Adipocyte (in vitro differentiated cells): ENCODE data around the gene S1PR5.

ENCODE experiments used
- DNase-seq: peaks from one replicate; pipeline ENCODE4 v3.0.0-alpha.2; 2015; ENCODE audit warnings: low read depth
- H3K27me3 ChIP-seq: replicated peaks from 2 replicates; pipeline ENCODE4 v1.7.0; 2013; ENCODE audit warnings: mild to moderate bottlenecking, low read length, moderate library complexity; ENCODE audit not compliant: control insufficient read depth, insufficient read depth
- H3K36me3 ChIP-seq: 2 replicates; pipeline ENCODE4 v1.7.0; 2013; ENCODE audit warnings: low read length, mild to moderate bottlenecking, moderate library complexity; ENCODE audit not compliant: control insufficient read depth, insufficient read depth, severe bottlenecking
- H3K4me1 ChIP-seq: 2 replicates; pipeline ENCODE4 v1.7.0; 2013; ENCODE audit warnings: mild to moderate bottlenecking, low read length, moderate library complexity; ENCODE audit not compliant: control insufficient read depth, insufficient read depth
- H3K4me3 ChIP-seq: 2 replicates; pipeline ENCODE4 v1.7.0; 2013; ENCODE audit warnings: mild to moderate bottlenecking, low read length, moderate library complexity
- H3K9ac ChIP-seq: 2 replicates; pipeline ENCODE4 v1.7.0; 2013; ENCODE audit warnings: mild to moderate bottlenecking, low read length, moderate library complexity
- H3K9me3 ChIP-seq: 2 replicates; pipeline ENCODE4 v1.7.0; 2013; ENCODE audit warnings: mild to moderate bottlenecking, low read length, moderate library complexity; ENCODE audit not compliant: control insufficient read depth

Gene S1PR5

DNA sequence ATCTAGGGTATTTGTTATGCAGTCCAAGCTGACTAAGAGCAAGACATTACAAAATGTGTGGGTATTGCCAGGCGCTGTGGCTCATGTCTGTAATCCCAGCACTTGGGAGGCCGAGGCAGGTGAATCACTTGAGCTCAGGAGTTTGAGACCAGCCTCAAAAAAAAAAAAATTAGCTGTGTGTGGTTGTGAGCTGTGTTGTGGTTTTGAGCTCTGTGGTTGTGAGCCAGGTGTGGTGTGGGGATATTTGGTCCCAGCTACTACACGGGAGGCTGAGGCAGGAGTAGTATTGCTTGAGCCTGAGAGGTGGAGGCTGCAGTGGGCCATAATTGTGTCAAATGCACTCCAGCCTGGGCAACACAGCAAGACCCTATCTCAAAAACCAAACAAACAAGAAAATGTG, 8.5 kb downstream of the S1PR5 start:
- no peaks in the 10 kb centered on the region for H3K9me3 ChIP-seq
- peaks cover 9% of the 10 kb centered on the region for H3K27me3 ChIP-seq
- no peaks in the 10 kb centered on the region for H3K4me1 ChIP-seq
- no peak overlapping the region for H3K9ac ChIP-seq
- DNase-seq: no peak
- no peaks in the 10 kb centered on the region for H3K36me3 ChIP-seq
- no peak overlapping the region for H3K4me3 ChIP-seq

GRCh38 chr19:10508036-10508435, 9.2 kb downstream of the S1PR5 start:
- Histone ChIP-seq H3K9me3 (no peaks in the 10 kb centered on the region), H3K4me3 (no peak overlapping the region), H3K36me3 (no peaks in the 10 kb centered on the region), H3K27me3 (peaks cover 3% of the 10 kb centered on the region), H3K9ac (no peak overlapping the region), H3K4me1 (no peaks in the 10 kb centered on the region)
- DNase-seq: no peak

DNA sequence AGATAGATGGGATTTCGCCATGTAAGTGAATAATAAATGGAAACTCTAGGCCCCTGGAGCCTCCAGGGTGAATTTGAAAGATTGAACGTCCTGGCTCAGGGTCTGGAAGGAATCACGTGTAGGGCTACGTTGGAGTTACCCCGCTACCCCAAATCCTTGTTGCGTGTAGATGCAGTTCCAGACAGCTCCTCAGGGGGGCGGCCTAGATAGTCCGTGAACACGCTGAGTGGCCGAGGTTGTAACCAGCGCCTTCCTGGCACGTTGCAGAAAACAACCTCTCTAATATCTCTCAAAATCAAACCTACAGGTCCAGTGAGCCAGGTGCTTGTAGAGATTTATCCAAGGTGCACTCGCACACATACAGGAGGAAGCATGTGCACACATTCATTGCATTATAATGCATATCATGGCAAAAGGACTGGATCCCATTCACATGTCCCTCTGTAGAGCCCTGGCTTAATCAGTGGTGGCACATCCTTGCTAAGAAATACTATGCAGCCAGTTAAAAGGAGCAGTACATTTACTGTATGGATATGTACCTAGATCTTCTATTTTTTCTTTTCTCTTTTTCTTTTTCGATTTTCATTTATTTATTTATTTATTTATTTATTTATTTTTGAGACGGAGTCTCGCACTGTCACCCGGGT, 11.5 kb downstream of the S1PR5 start:
- no peak overlapping the region for H3K9ac ChIP-seq
- DNase-seq: peak; percentile 83
- no peak overlapping the region for H3K4me3 ChIP-seq
- peaks cover 10% of the 10 kb centered on the region for H3K4me1 ChIP-seq
- H3K27me3 ChIP-seq: no peaks in the 10 kb centered on the region
- no peaks in the 10 kb centered on the region for H3K9me3 ChIP-seq
- no peaks in the 10 kb centered on the region for H3K36me3 ChIP-seq

GRCh38 chr19:10503002-10503789, 14.1 kb downstream of the S1PR5 start, which contains the start of gene KEAP1:
KEAP1 (minus strand) TSS chr19:10503356; CDS start chr19:10500033, 3,323 bp downstream.
- Histone ChIP-seq H3K9ac (peak within 1 kb of the TSS; percentile 100), H3K4me1 (peaks cover 21% of the 10 kb centered on the region), H3K4me3 (peak within 1 kb of the TSS; percentile 87), H3K36me3 (peaks cover 12% of the 10 kb centered on the region), H3K9me3 (no peaks in the 10 kb centered on the region), H3K27me3 (no peaks in the 10 kb centered on the region)
- peak; percentile 46 for DNase-seq

GRCh38 chr19:10502524-10503001, 14.7 kb downstream of the S1PR5 start:
- peak overlapping the region; percentile 100 for H3K9ac ChIP-seq
- no peaks in the 10 kb centered on the region for H3K27me3 ChIP-seq
- H3K4me3 ChIP-seq: peak overlapping the region; percentile 87
- H3K9me3 ChIP-seq: no peaks in the 10 kb centered on the region
- peak; percentile 93 for DNase-seq
- H3K36me3 ChIP-seq: peaks cover 12% of the 10 kb centered on the region
- H3K4me1 ChIP-seq: peaks cover 21% of the 10 kb centered on the region

DNA sequence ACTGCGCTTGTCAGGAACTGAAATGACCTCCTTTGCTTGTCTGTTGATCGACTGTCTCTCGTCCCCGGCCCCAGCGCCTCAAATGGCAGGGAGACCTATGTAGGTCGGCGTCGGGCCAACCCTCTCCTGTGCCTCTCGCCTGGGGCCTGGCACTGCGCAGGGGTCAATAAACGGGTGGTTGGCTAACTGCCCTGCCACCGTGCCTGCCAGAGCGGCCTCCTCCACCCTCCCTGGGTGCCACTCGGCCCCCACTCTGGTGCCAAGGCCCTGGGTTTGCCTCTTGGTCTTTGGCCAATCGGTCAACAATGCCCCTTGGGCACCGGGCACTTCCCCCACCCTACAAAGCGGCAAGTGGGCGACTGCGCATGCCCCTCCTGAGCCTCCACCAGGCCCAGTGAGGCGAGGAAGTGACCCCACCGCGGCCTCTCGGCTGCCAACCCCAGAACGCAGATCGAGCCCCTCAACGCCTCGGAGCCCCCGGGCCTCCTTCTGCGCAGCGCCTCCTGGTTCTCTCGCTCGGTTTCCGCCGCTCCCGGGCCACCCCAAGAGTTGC, 15.2 kb downstream of the S1PR5 start:
- peak overlapping the region; percentile 100 for H3K9ac ChIP-seq
- peak; percentile 82 for DNase-seq
- no peaks in the 10 kb centered on the region for H3K9me3 ChIP-seq
- no peaks in the 10 kb centered on the region for H3K27me3 ChIP-seq
- peaks cover 17% of the 10 kb centered on the region for H3K36me3 ChIP-seq
- peaks cover 21% of the 10 kb centered on the region for H3K4me1 ChIP-seq
- peak overlapping the region; percentile 87 for H3K4me3 ChIP-seq

GRCh38 chr19:10500247-10500592, 17.0 kb downstream of the S1PR5 start:
- Histone ChIP-seq H3K9ac (peak overlapping the region; percentile 51), H3K4me1 (peaks cover 21% of the 10 kb centered on the region), H3K4me3 (no peak overlapping the region), H3K27me3 (no peaks in the 10 kb centered on the region), H3K36me3 (peaks cover 31% of the 10 kb centered on the region), H3K9me3 (no peaks in the 10 kb centered on the region)
- no peak for DNase-seq

DNA sequence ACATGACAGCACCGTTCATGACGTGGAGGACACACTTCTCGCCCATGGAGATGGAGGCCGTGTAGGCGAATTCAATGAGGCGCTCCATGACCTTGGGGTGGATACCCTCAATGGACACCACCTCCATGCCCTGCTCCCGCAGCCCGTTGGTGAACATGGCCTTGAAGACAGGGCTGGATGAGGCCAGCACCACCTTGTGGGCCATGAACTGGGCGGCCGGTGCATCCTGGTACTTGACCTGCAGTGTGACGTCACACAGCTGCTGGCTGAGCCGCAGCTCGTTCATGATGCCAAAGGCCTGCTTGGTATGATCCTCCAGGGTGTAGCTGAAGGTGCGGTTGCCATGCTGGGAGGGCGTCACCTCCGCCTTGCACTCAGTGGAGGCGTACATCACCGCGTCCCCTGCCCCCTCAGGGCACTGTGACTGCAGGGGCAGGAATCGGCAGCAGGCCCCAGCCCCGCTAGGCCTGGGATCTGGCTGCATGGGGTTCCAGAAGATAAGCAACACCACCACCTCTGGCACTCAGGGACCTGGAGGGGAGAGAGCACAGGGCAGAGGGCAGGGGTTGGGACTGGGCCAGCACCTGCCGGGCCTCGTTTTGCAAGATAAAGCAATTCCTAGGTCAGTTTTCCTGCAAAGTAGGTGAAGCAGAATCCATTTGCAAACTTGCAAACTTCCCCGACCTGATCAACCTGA, 17.5 kb downstream of the S1PR5 start:
- H3K4me3 ChIP-seq: no peak overlapping the region
- DNase-seq: no peak
- peaks cover 35% of the 10 kb centered on the region for H3K36me3 ChIP-seq
- peaks cover 21% of the 10 kb centered on the region for H3K4me1 ChIP-seq
- no peaks in the 10 kb centered on the region for H3K27me3 ChIP-seq
- H3K9ac ChIP-seq: peak overlapping the region; percentile 51
- no peaks in the 10 kb centered on the region for H3K9me3 ChIP-seq

GRCh38 chr19:10497371-10497770, 19.9 kb downstream of the S1PR5 start:
- no peak for DNase-seq

DNA sequence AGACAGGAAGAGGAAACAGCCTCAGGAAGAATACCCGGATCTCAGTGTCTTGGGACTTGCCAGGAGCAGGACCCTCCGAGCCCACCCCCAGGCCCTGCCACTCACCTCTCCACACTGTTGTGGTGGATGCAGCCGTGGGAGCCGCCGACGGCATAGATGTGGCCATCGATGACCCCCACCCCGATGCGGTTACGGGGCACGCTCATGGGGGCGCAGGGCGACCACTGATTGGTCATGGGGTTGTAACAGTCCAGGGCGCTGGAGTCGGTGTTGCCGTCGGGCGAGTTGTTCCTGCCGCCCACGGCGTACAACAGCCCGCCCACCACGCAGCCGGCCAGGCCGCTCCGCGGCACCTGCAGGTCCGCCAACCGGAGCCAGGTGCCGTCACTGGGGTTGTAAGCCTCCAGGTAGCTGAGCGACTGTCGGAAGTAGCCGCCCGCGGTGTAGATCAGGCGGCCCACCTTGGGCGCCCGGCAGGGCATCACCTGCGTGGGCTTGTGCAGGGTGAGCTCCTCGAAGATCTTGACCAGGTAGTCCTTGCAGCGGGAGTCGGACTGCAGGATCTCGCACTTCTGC, 25.7 kb downstream of the S1PR5 start:
- no peak overlapping the region for H3K4me3 ChIP-seq
- H3K36me3 ChIP-seq: peaks cover 62% of the 10 kb centered on the region
- no peak overlapping the region for H3K9ac ChIP-seq
- peaks cover 8% of the 10 kb centered on the region for H3K4me1 ChIP-seq
- H3K9me3 ChIP-seq: no peaks in the 10 kb centered on the region
- no peaks in the 10 kb centered on the region for H3K27me3 ChIP-seq
- no peak for DNase-seq

More at GRCh38 chr19:10497371-10497770, 19.9 kb downstream of the S1PR5 start:
- H3K9ac ChIP-seq: peak overlapping the region; percentile 23
- no peaks in the 10 kb centered on the region for H3K27me3 ChIP-seq
- H3K4me3 ChIP-seq: no peak overlapping the region
- H3K9me3 ChIP-seq: no peaks in the 10 kb centered on the region
- peaks cover 21% of the 10 kb centered on the region for H3K4me1 ChIP-seq
- peaks cover 42% of the 10 kb centered on the region for H3K36me3 ChIP-seq
